COLO829 (cell line): ENCODE results near the gene PCDH10.
"Not testable (repeated sequence)": the region's sequence is repeated elsewhere in the genome, so short reads cannot be mapped to it uniquely, and the experiment has no call there.

Experiments
- DNase-seq: peaks from one replicate; pipeline ENCODE4 v3.0.0; 2012; ENCODE audit warnings: low spot score

The PCDH10 gene

DNA sequence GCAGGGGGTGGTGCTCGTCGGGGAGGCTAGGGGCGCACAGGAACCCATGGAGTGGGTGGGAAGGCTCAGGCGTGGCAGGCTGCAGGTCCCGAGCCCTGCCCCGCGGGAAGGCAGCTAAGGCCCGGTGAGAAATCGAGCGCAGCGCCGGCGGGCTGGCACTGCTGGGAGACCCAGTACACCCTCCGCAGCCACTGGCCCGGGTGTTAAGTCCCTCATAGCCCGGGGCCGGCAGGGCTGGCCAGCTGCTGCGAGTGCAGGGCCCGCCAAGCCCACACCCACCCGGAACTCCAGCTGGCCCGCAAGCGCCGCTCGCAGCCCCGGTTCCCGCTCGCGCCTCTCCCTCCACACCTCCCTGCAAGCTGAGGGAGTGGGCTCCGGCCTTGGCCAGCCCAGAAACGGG, 91.4 kb downstream of the PCDH10 start:
- not testable (repeated sequence) for DNase-seq
